Thyroid gland (tissue), 4 donors: Measurements from ENCODE around the gene KRT79.

Experiments used
- POLR2A ChIP-seq, 2 donors: fragments of 450-650 bp; IDR thresholded peaks; one replicate each; pipeline ENCODE4 v1.6.1; 2017; ENCODE audit warnings: antibody characterized with exemption in 2 of 2, mild to moderate bottlenecking in 2 of 2, moderate library complexity in 1 of 2
- TF ChIP-seq, protein P1 (sequence below), 6 experiments: fragments of 200-600 bp in 3 of 6; fragments of 450-650 bp in 3 of 6; sonication (generic) in 3 of 6; IDR thresholded peaks; one replicate each; pipeline ENCODE4 v1.5.1; 2016 to 2019; ENCODE audit warnings: antibody characterized with exemption in 6 of 6, mild to moderate bottlenecking in 2 of 6, inconsistent platforms in 1 of 6, moderate library complexity in 1 of 6

DNA sequence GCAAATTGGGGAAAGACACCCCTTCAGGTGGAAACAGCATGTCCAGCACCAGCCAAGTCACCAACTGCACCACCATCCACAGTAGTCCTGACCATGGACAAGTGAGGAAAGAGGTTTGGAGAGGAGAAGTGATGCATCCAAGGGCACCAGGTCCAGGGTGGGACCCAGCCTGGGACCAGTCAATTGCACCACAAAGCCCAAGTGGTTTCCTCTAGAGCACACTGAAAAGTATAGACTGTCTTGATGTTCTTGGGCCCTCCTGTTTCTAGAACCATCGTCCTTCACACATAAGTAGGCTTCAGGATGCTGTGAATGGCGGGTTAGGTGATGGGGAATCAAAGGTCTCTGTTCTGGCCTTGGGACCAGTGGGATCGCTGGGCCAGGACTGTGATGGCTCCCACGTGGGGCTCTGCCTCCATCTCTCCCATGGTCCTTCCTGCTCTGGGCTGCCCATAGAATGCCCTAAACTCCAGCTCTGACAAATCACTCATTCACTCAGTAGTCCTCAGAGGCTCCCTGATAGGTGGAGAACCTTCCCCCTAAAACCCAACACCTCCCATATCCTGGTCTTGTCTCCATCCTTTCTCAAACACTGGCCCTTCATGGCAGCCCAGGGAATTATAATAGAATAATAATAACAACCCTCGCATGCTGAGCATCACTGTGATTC lies 9.2 kb downstream of the KRT79 start:
- TF ChIP-seq, protein P1, sequence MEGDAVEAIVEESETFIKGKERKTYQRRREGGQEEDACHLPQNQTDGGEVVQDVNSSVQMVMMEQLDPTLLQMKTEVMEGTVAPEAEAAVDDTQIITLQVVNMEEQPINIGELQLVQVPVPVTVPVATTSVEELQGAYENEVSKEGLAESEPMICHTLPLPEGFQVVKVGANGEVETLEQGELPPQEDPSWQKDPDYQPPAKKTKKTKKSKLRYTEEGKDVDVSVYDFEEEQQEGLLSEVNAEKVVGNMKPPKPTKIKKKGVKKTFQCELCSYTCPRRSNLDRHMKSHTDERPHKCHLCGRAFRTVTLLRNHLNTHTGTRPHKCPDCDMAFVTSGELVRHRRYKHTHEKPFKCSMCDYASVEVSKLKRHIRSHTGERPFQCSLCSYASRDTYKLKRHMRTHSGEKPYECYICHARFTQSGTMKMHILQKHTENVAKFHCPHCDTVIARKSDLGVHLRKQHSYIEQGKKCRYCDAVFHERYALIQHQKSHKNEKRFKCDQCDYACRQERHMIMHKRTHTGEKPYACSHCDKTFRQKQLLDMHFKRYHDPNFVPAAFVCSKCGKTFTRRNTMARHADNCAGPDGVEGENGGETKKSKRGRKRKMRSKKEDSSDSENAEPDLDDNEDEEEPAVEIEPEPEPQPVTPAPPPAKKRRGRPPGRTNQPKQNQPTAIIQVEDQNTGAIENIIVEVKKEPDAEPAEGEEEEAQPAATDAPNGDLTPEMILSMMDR (IDR thresholded peaks at IDR 0.05) = no peak
- TF ChIP-seq POLR2A (IDR thresholded peaks at IDR 0.05) = no peak
